Measurements from ENCODE around the gene ZNF483.

Gene ZNF483

DNA sequence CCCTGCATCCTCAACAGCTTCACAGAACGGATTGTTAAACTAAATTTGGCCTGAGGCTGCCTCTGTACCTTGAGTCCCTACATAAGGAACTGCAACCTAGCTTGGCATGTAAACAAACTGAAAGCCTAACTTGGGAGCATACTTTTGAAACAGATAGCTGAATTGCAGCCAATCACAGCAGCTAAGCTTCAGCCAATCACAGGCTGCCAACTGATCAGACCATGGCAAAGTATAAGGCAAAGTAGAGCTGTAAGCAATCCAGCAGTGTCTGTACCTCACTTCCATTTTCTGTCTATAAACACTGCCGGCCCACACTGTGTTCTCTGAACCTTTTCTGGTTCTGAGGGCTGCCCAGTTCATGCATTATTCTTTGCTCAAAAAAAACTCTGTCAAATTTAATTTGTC, 8.9 kb upstream of the ZNF483 start:
- TF ChIP-seq, protein P1, sequence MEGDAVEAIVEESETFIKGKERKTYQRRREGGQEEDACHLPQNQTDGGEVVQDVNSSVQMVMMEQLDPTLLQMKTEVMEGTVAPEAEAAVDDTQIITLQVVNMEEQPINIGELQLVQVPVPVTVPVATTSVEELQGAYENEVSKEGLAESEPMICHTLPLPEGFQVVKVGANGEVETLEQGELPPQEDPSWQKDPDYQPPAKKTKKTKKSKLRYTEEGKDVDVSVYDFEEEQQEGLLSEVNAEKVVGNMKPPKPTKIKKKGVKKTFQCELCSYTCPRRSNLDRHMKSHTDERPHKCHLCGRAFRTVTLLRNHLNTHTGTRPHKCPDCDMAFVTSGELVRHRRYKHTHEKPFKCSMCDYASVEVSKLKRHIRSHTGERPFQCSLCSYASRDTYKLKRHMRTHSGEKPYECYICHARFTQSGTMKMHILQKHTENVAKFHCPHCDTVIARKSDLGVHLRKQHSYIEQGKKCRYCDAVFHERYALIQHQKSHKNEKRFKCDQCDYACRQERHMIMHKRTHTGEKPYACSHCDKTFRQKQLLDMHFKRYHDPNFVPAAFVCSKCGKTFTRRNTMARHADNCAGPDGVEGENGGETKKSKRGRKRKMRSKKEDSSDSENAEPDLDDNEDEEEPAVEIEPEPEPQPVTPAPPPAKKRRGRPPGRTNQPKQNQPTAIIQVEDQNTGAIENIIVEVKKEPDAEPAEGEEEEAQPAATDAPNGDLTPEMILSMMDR (IDR thresholded peaks at IDR 0.05; ENCODE audit: insufficient read depth, low read length), result no peak
- TF ChIP-seq SPI1 (IDR thresholded peaks at IDR 0.05; ENCODE audit: borderline replicate concordance, low read depth), result no peak
- TF ChIP-seq, protein P2, sequence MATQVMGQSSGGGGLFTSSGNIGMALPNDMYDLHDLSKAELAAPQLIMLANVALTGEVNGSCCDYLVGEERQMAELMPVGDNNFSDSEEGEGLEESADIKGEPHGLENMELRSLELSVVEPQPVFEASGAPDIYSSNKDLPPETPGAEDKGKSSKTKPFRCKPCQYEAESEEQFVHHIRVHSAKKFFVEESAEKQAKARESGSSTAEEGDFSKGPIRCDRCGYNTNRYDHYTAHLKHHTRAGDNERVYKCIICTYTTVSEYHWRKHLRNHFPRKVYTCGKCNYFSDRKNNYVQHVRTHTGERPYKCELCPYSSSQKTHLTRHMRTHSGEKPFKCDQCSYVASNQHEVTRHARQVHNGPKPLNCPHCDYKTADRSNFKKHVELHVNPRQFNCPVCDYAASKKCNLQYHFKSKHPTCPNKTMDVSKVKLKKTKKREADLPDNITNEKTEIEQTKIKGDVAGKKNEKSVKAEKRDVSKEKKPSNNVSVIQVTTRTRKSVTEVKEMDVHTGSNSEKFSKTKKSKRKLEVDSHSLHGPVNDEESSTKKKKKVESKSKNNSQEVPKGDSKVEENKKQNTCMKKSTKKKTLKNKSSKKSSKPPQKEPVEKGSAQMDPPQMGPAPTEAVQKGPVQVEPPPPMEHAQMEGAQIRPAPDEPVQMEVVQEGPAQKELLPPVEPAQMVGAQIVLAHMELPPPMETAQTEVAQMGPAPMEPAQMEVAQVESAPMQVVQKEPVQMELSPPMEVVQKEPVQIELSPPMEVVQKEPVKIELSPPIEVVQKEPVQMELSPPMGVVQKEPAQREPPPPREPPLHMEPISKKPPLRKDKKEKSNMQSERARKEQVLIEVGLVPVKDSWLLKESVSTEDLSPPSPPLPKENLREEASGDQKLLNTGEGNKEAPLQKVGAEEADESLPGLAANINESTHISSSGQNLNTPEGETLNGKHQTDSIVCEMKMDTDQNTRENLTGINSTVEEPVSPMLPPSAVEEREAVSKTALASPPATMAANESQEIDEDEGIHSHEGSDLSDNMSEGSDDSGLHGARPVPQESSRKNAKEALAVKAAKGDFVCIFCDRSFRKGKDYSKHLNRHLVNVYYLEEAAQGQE (IDR thresholded peaks at IDR 0.05; ENCODE audit: insufficient replicate concordance, low read depth), result no peak
- no peak for TF ChIP-seq GABPA (IDR thresholded peaks at IDR 0.05; ENCODE audit: low read depth)
- TF ChIP-seq POLR2AphosphoS5 (IDR thresholded peaks at IDR 0.05; ENCODE audit: low read depth), result no peak
- DNase-seq (ENCODE audit: low read depth in 1 of 2, low spot score in 1 of 2), result no peak
- H3K27ac ChIP-seq (replicated peaks), result no peak overlapping the region
- H3K27me3 ChIP-seq (ENCODE audit: insufficient read depth, poor library complexity, severe bottlenecking), result no peaks in the 10 kb centered on the region
- H3K4me3 ChIP-seq (replicated peaks; ENCODE audit: insufficient read depth, low read length), result no peak overlapping the region

DNA sequence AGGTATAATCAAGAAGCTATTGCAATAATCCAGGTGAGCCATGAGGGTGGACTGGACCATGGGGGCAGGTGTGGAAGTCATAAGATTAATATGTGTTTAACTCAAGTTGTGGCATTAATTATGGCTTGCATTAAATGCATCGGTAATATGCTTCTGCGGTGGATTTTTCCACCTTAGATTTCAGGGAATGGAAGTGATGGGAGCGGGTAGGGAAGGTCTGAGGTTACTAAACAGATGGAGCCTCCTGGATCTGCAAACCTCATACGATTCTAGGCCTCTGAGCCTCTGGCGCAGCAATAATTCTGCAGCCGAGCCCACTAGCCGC, 286 bp upstream of the ZNF483 start:
- Histone ChIP-seq H3K4me3 (replicated peaks; ENCODE audit: insufficient read depth, low read length) (no peak overlapping the region), H3K27ac (replicated peaks) (no peak overlapping the region)
- TF ChIP-seq SPI1 (IDR thresholded peaks at IDR 0.05; ENCODE audit: borderline replicate concordance, low read depth) (no peak), POLR2AphosphoS5 (IDR thresholded peaks at IDR 0.05; ENCODE audit: low read depth) (no peak), GABPA (IDR thresholded peaks at IDR 0.05; ENCODE audit: low read depth) (no peak)
- TF ChIP-seq, protein P1 (IDR thresholded peaks at IDR 0.05; ENCODE audit: insufficient read depth, low read length), result no peak
- TF ChIP-seq, protein P2 (IDR thresholded peaks at IDR 0.05; ENCODE audit: insufficient replicate concordance, low read depth), result no peak

DNA sequence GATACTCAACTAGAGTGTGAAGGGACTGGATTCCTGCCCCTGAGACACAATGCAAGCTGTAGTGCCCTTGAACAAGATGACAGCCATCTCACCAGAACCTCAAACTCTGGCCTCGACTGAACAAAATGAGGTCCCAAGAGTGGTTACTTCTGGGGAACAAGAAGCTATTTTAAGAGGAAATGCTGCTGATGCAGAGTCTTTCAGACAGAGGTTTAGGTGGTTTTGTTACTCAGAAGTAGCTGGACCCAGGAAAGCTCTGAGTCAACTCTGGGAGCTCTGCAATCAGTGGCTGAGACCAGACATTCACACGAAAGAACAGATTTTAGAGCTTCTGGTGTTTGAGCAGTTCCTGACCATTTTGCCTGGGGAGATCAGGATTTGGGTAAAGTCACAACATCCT, 2.4 kb downstream of the ZNF483 start:
- TF ChIP-seq GABPA (IDR thresholded peaks at IDR 0.05; ENCODE audit: low read depth) (no peak), POLR2AphosphoS5 (IDR thresholded peaks at IDR 0.05; ENCODE audit: low read depth) (no peak), SPI1 (IDR thresholded peaks at IDR 0.05; ENCODE audit: borderline replicate concordance, low read depth) (no peak)
- TF ChIP-seq, protein P1 (IDR thresholded peaks at IDR 0.05; ENCODE audit: insufficient read depth, low read length), result no peak
- no peak overlapping the region for H3K27ac ChIP-seq (replicated peaks)
- H3K27me3 ChIP-seq (ENCODE audit: insufficient read depth, poor library complexity, severe bottlenecking), result no peaks in the 10 kb centered on the region
- DNase-seq (ENCODE audit: low read depth in 1 of 2, low spot score in 1 of 2), result no peak
- H3K4me3 ChIP-seq (replicated peaks; ENCODE audit: insufficient read depth, low read length), result no peak overlapping the region

More for the DNA sequence above, 286 bp upstream of the ZNF483 start:
- no peak for DNase-seq (ENCODE audit: low read depth in 1 of 2, low spot score in 1 of 2)
- H3K27me3 ChIP-seq (ENCODE audit: insufficient read depth, poor library complexity, severe bottlenecking), result no peaks in the 10 kb centered on the region

DNA sequence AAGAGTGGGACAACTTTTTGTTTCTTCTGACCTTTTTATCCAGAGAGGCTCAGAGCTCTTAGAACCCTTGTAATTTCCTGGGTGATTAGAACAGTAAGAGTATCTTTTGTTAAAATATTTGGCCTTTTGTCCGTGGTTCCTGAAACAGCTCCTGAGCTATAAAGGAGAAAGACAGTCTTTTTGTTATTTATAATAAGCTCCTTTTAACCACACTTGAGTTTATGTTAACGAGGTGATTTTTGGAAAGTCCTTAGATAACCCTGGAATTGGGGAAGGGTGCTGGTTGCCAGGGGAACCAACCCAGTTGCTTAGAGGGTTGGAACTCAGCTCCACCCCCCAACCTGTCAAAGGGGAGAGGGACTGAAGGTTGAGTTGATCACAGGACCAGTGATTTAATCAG, 4.8 kb downstream of the ZNF483 start:
- TF ChIP-seq, protein P2 (IDR thresholded peaks at IDR 0.05; ENCODE audit: insufficient replicate concordance, low read depth), result no peak
- no peak for TF ChIP-seq GABPA (IDR thresholded peaks at IDR 0.05; ENCODE audit: low read depth)
- TF ChIP-seq, protein P1 (IDR thresholded peaks at IDR 0.05; ENCODE audit: insufficient read depth, low read length), result no peak
- TF ChIP-seq POLR2AphosphoS5 (IDR thresholded peaks at IDR 0.05; ENCODE audit: low read depth), result no peak
- no peak for TF ChIP-seq SPI1 (IDR thresholded peaks at IDR 0.05; ENCODE audit: borderline replicate concordance, low read depth)
- Histone ChIP-seq H3K4me3 (replicated peaks; ENCODE audit: insufficient read depth, low read length) (no peak overlapping the region), H3K27me3 (ENCODE audit: insufficient read depth, poor library complexity, severe bottlenecking) (no peaks in the 10 kb centered on the region), H3K27ac (replicated peaks) (no peak overlapping the region)
- DNase-seq (ENCODE audit: low read depth in 1 of 2, low spot score in 1 of 2), result no peak

Measured in HL-60 (cell line).